HEK293 (cell line): Measurements from ENCODE around the gene STAB2.

ENCODE experiments used
- CTCF ChIA-PET: fragments of 350-600 bp; formaldehyde crosslinking; extraction: SDS; loops from one replicate; lab custom pipeline; 2021; ENCODE audit warnings: antibody characterized with exemption; lab: Yijun Ruan, JAX
- POLR2A ChIA-PET: fragments of 300-600 bp; formaldehyde crosslinking; extraction: SDS; loops from one replicate; lab custom pipeline; 2020; ENCODE audit warnings: antibody characterized with exemption, inconsistent platforms; lab: Yijun Ruan, JAX
- H3K27ac ChIP-seq: fragments of 200-500 bp; sonication (Bioruptor generic); 2 replicates; pipeline ENCODE4 v1.5.1; 2014; ENCODE audit warnings: low read depth, low read length, control low read depth, inconsistent platforms; ENCODE audit errors: extremely low read depth
- H3K36me3 ChIP-seq, 2 experiments: fragments of 200-500 bp in 1 of 2; sonication (Bioruptor generic) in 1 of 2; 1 replicate in 1 of 2; 2 replicates in 1 of 2; pipeline ENCODE4 v1.5.1; 2014 to 2017; ENCODE audit warnings: inconsistent platforms in 2 of 2, low read length in 2 of 2; ENCODE audit not compliant: control insufficient read depth in 2 of 2, insufficient read depth in 1 of 2
- H3K4me1 ChIP-seq: fragments of 200-500 bp; sonication (Bioruptor generic); 2 replicates; pipeline ENCODE4 v1.5.1; 2014; ENCODE audit warnings: mild to moderate bottlenecking, low read length, inconsistent platforms; ENCODE audit not compliant: control insufficient read depth, insufficient read depth
- H3K4me3 ChIP-seq: 2 replicates; pipeline ENCODE4 v1.5.1; 2011; ENCODE audit warnings: low read depth, mild to moderate bottlenecking, control low read depth, low read length, moderate library complexity
- H3K9me3 ChIP-seq: fragments of 200-500 bp; sonication (Bioruptor generic); 2 replicates; pipeline ENCODE4 v1.5.1; 2014; ENCODE audit warnings: low read depth, low read length, inconsistent platforms; ENCODE audit not compliant: control insufficient read depth, insufficient read depth
- KLF1 ChIP-seq: fragments of 450-650 bp; formaldehyde crosslinking; IDR thresholded peaks from 2 replicates; pipeline ENCODE4 v1.5.1; 2016; ENCODE audit warnings: missing biosample characterization, missing genetic modification characterization
- ZBTB17 ChIP-seq: fragments of 450-650 bp; formaldehyde crosslinking; IDR thresholded peaks from 2 replicates; pipeline ENCODE4 v1.5.1; 2016; ENCODE audit warnings: missing biosample characterization, missing genetic modification characterization
- ZFP41 ChIP-seq: fragments of 450-650 bp; formaldehyde crosslinking; IDR thresholded peaks from 2 replicates; pipeline ENCODE4 v1.5.1; 2016; ENCODE audit warnings: missing biosample characterization, missing genetic modification characterization, borderline replicate concordance
- ZNF133 ChIP-seq: fragments of 450-650 bp; formaldehyde crosslinking; IDR thresholded peaks from 2 replicates; pipeline ENCODE4 v1.5.1; 2016; ENCODE audit warnings: missing biosample characterization, missing genetic modification characterization
- ZNF169 ChIP-seq: fragments of 450-650 bp; formaldehyde crosslinking; IDR thresholded peaks from 2 replicates; pipeline ENCODE4 v1.5.1; 2016; ENCODE audit warnings: missing biosample characterization, missing genetic modification characterization
- ZNF202 ChIP-seq: fragments of 450-650 bp; formaldehyde crosslinking; IDR thresholded peaks from 2 replicates; pipeline ENCODE4 v1.5.1; 2016; ENCODE audit warnings: missing biosample characterization, missing genetic modification characterization, borderline replicate concordance
- ZNF248 ChIP-seq: fragments of 450-650 bp; formaldehyde crosslinking; IDR thresholded peaks from 2 replicates; pipeline ENCODE4 v1.5.1; 2017; ENCODE audit warnings: missing biosample characterization, missing genetic modification characterization
- ZNF292 ChIP-seq: fragments of 450-650 bp; formaldehyde crosslinking; IDR thresholded peaks from 2 replicates; pipeline ENCODE4 v1.5.1; 2016; ENCODE audit warnings: low read depth, missing biosample characterization, missing genetic modification characterization, borderline replicate concordance
- ZNF302 ChIP-seq: fragments of 450-650 bp; formaldehyde crosslinking; IDR thresholded peaks from 2 replicates; pipeline ENCODE4 v1.5.1; 2016; ENCODE audit warnings: missing biosample characterization, missing genetic modification characterization, low read depth
- ZNF521 ChIP-seq: fragments of 450-650 bp; formaldehyde crosslinking; IDR thresholded peaks from 2 replicates; pipeline ENCODE4 v1.5.1; 2017; ENCODE audit warnings: missing biosample characterization, mild to moderate bottlenecking, missing genetic modification characterization
- ZNF621 ChIP-seq: fragments of 450-650 bp; formaldehyde crosslinking; IDR thresholded peaks from 2 replicates; pipeline ENCODE4 v1.5.1; 2017; ENCODE audit warnings: missing biosample characterization, missing genetic modification characterization
- ZNF629 ChIP-seq: fragments of 450-650 bp; formaldehyde crosslinking; IDR thresholded peaks from 2 replicates; pipeline ENCODE4 v1.5.1; 2017; ENCODE audit warnings: missing biosample characterization, missing genetic modification characterization
- ZNF660 ChIP-seq: fragments of 450-650 bp; IDR thresholded peaks from 2 replicates; pipeline ENCODE4 v1.5.1; 2018; ENCODE audit warnings: missing biosample characterization, mild to moderate bottlenecking, missing genetic modification characterization
- ZNF677 ChIP-seq: fragments of 450-650 bp; IDR thresholded peaks from 2 replicates; pipeline ENCODE4 v1.5.0; 2018; ENCODE audit warnings: missing biosample characterization, mild to moderate bottlenecking, missing genetic modification characterization, moderate library complexity
- ZNF843 ChIP-seq: fragments of 450-650 bp; formaldehyde crosslinking; IDR thresholded peaks from 2 replicates; pipeline ENCODE4 v1.5.1; 2016; ENCODE audit warnings: missing biosample characterization, missing genetic modification characterization
- TF ChIP-seq, protein P1 (sequence below): fragments of 450-650 bp; formaldehyde crosslinking; IDR thresholded peaks from 2 replicates; pipeline ENCODE4 v1.5.1; 2016; ENCODE audit warnings: missing biosample characterization, missing genetic modification characterization, borderline replicate concordance
- TF ChIP-seq, protein P2 (sequence below): fragments of 450-650 bp; formaldehyde crosslinking; IDR thresholded peaks from 2 replicates; pipeline ENCODE4; 2016; ENCODE audit warnings: missing biosample characterization, missing genetic modification characterization
- TF ChIP-seq, protein P3 (sequence below): fragments of 450-650 bp; formaldehyde crosslinking; IDR thresholded peaks from 2 replicates; pipeline ENCODE4 v1.5.1; 2017; ENCODE audit warnings: missing biosample characterization, missing genetic modification characterization
- TF ChIP-seq, protein P4 (sequence below): fragments of 450-650 bp; formaldehyde crosslinking; IDR thresholded peaks from 2 replicates; pipeline ENCODE4 v1.5.1; 2016; ENCODE audit warnings: missing biosample characterization, missing genetic modification characterization
- TF ChIP-seq, protein P5 (sequence below): fragments of 450-650 bp; formaldehyde crosslinking; IDR thresholded peaks from 2 replicates; pipeline ENCODE4 v1.5.1; 2016; ENCODE audit warnings: missing biosample characterization, missing genetic modification characterization, low read depth
- TF ChIP-seq, protein P6 (sequence below): fragments of 450-650 bp; formaldehyde crosslinking; optimal IDR thresholded peaks from 2 replicates; pipeline ENCODE3; 2016; ENCODE audit warnings: missing biosample characterization, mild to moderate bottlenecking, missing genetic modification characterization

The STAB2 gene

DNA sequence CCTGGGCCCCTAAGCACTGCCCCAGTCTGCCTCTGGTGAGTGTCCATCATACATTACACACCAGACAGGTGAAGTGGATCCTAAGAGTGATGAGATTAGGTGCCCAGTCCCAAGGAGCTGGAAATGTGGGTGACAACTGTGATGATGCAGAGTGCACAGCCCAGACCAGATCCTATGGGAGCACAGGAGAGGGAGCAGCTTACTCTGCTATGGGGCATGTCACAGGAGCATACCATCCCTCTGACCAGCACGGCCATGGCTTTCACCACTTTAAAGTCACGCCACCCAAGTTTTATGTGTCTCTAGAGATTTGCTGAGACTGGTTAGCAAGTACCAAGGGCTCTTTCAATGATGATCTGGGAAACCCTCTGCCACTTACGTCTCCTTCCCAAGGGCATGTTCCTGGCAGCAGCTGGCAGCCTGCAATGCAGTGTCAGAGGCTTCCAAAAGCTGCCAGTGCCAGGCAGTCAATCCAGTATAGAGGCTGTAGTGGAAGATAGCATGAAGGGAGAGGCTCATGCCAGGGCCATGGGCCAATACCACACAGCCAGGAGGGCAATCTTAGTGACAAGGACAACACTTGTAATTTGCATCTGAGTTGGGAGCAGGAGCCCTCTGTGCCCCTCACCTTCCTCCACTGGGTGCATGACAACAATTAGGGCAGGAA, 40.2 kb downstream of the STAB2 start (continued):
- TF ChIP-seq, protein P1, sequence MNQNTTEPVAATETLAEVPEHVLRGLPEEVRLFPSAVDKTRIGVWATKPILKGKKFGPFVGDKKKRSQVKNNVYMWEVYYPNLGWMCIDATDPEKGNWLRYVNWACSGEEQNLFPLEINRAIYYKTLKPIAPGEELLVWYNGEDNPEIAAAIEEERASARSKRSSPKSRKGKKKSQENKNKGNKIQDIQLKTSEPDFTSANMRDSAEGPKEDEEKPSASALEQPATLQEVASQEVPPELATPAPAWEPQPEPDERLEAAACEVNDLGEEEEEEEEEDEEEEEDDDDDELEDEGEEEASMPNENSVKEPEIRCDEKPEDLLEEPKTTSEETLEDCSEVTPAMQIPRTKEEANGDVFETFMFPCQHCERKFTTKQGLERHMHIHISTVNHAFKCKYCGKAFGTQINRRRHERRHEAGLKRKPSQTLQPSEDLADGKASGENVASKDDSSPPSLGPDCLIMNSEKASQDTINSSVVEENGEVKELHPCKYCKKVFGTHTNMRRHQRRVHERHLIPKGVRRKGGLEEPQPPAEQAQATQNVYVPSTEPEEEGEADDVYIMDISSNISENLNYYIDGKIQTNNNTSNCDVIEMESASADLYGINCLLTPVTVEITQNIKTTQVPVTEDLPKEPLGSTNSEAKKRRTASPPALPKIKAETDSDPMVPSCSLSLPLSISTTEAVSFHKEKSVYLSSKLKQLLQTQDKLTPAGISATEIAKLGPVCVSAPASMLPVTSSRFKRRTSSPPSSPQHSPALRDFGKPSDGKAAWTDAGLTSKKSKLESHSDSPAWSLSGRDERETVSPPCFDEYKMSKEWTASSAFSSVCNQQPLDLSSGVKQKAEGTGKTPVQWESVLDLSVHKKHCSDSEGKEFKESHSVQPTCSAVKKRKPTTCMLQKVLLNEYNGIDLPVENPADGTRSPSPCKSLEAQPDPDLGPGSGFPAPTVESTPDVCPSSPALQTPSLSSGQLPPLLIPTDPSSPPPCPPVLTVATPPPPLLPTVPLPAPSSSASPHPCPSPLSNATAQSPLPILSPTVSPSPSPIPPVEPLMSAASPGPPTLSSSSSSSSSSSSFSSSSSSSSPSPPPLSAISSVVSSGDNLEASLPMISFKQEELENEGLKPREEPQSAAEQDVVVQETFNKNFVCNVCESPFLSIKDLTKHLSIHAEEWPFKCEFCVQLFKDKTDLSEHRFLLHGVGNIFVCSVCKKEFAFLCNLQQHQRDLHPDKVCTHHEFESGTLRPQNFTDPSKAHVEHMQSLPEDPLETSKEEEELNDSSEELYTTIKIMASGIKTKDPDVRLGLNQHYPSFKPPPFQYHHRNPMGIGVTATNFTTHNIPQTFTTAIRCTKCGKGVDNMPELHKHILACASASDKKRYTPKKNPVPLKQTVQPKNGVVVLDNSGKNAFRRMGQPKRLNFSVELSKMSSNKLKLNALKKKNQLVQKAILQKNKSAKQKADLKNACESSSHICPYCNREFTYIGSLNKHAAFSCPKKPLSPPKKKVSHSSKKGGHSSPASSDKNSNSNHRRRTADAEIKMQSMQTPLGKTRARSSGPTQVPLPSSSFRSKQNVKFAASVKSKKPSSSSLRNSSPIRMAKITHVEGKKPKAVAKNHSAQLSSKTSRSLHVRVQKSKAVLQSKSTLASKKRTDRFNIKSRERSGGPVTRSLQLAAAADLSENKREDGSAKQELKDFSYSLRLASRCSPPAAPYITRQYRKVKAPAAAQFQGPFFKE: no peak
- TF ChIP-seq, protein P2, sequence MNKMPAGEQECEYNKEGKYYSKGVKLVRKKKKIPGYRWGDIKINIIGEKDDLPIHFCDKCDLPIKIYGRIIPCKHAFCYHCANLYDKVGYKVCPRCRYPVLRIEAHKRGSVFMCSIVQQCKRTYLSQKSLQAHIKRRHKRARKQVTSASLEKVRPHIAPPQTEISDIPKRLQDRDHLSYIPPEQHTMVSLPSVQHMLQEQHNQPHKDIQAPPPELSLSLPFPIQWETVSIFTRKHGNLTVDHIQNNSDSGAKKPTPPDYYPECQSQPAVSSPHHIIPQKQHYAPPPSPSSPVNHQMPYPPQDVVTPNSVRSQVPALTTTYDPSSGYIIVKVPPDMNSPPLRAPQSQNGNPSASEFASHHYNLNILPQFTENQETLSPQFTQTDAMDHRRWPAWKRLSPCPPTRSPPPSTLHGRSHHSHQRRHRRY (tag by site-specific recombination): no peak
- TF ChIP-seq ZNF169 (tag by site-specific recombination) (no peak), ZNF677 (no peak), ZNF202 (tag by site-specific recombination) (no peak), ZNF629 (no peak), ZNF292 (tag by site-specific recombination) (no peak), KLF1 (tag by site-specific recombination) (no peak)
- TF ChIP-seq, protein P3, sequence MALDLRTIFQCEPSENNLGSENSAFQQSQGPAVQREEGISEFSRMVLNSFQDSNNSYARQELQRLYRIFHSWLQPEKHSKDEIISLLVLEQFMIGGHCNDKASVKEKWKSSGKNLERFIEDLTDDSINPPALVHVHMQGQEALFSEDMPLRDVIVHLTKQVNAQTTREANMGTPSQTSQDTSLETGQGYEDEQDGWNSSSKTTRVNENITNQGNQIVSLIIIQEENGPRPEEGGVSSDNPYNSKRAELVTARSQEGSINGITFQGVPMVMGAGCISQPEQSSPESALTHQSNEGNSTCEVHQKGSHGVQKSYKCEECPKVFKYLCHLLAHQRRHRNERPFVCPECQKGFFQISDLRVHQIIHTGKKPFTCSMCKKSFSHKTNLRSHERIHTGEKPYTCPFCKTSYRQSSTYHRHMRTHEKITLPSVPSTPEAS (tag by site-specific recombination): no peak
- TF ChIP-seq, protein P4, sequence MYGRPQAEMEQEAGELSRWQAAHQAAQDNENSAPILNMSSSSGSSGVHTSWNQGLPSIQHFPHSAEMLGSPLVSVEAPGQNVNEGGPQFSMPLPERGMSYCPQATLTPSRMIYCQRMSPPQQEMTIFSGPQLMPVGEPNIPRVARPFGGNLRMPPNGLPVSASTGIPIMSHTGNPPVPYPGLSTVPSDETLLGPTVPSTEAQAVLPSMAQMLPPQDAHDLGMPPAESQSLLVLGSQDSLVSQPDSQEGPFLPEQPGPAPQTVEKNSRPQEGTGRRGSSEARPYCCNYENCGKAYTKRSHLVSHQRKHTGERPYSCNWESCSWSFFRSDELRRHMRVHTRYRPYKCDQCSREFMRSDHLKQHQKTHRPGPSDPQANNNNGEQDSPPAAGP (tag by site-specific recombination): no peak

DNA sequence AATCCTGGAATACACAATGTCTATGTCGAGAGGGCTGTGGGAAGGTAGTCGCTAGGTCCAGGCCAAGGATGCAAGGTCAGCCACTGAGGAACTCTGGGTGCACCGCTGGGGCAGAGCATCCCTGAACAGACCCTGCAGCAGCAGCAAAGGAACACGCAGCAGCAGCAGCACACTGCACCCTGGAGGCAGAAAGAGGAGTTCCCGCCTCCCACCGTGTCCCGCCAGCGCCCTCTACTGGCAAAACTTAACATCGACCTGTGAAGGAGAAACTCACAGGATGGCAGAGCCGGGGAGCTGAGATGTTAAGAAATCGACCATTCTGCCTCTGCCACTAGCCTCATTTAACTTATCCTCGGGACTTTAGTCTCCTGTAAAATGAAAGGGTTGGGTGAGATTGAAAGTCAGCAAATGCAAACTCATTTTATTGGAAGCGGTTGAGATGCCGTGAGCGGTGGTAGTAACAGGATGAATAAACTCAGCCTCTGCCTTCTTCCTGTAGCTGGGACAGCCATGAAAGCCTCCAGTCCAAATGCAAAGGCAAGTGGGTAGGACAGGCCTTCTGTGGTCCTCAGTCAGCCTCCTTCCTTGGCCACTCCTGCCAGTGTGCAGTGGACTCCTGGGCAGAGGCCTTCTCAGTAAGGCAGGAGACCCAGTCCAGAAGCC, 45.6 kb downstream of the STAB2 start:
- ChIA-PET POLR2A (no interaction called here), CTCF (interaction anchor here (0.5 to 7.2 kb wide), 62 partner anchors 10 to 1668 kb away, joined by 3 to 90 read pairs (median 4); partner anchors contain the start of genes HSP90B1 and STAB2)
- H3K4me3 ChIP-seq: no peak overlapping the region
- H3K27ac ChIP-seq: no peak overlapping the region
- H3K4me1 ChIP-seq: no peaks in the 10 kb centered on the region
- H3K9me3 ChIP-seq: no peaks in the 10 kb centered on the region
- no peaks in the 10 kb centered on the region for H3K36me3 ChIP-seq
- TF ChIP-seq ZNF133 (tag by site-specific recombination) (no peak), ZNF843 (tag by site-specific recombination) (no peak), ZNF248 (tag by site-specific recombination) (no peak), ZNF302 (no peak), ZBTB17 (0 out of 2 replicates have a peak, but pooled peaks have one; percentile 38), ZNF660 (tag by site-specific recombination) (peak; percentile 19; the same call in 1 of the 2 replicates), ZNF621 (no peak), ZFP41 (tag by site-specific recombination) (no peak), ZNF521 (tag by site-specific recombination) (no peak)
- TF ChIP-seq, protein P5, sequence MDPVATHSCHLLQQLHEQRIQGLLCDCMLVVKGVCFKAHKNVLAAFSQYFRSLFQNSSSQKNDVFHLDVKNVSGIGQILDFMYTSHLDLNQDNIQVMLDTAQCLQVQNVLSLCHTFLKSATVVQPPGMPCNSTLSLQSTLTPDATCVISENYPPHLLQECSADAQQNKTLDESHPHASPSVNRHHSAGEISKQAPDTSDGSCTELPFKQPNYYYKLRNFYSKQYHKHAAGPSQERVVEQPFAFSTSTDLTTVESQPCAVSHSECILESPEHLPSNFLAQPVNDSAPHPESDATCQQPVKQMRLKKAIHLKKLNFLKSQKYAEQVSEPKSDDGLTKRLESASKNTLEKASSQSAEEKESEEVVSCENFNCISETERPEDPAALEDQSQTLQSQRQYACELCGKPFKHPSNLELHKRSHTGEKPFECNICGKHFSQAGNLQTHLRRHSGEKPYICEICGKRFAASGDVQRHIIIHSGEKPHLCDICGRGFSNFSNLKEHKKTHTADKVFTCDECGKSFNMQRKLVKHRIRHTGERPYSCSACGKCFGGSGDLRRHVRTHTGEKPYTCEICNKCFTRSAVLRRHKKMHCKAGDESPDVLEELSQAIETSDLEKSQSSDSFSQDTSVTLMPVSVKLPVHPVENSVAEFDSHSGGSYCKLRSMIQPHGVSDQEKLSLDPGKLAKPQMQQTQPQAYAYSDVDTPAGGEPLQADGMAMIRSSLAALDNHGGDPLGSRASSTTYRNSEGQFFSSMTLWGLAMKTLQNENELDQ (tag by site-specific recombination): no peak
- TF ChIP-seq, protein P6, sequence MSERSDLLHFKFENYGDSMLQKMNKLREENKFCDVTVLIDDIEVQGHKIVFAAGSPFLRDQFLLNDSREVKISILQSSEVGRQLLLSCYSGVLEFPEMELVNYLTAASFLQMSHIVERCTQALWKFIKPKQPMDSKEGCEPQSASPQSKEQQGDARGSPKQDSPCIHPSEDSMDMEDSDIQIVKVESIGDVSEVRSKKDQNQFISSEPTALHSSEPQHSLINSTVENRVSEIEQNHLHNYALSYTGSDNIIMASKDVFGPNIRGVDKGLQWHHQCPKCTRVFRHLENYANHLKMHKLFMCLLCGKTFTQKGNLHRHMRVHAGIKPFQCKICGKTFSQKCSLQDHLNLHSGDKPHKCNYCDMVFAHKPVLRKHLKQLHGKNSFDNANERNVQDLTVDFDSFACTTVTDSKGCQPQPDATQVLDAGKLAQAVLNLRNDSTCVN: no peak
- TF ChIP-seq, protein P4 (tag by site-specific recombination): no peak
